Measurements from ENCODE around the gene RND3. TPM values are rescaled to one million over a fixed set of nuclear protein-coding genes. Genes with fewer than 3 reads are reported as not detected.
A peak's percentile ranks its signal among the peaks of the same experiment; 100 is the strongest.

The RND3 gene
- total RNA-seq, 2 experiments from 2014 or later, result not detected

- DNase-seq, result no peak
- Mint-ChIP-seq H3K4me1 (ENCODE audit: low read depth) (peaks cover 10% of the 10 kb centered on the region), H3K27me3 (peaks cover 55% of the 10 kb centered on the region), H3K4me3 (no peak overlapping the region), H3K9me3 (no peaks in the 10 kb centered on the region), H3K27ac (no peak overlapping the region), H3K36me3 (peaks cover 3% of the 10 kb centered on the region)
- CTCF ChIA-PET, result no interaction called here
- intact Hi-C loops (cut with micrococcal nuclease), result loop anchor here (5.0 kb wide), 1 partner anchor 751 kb away; no protein-coding TSS in a partner anchor
- POLR2A ChIA-PET, result no interaction called here
These were observed 1.5 kb downstream of the RND3 start for GRCh38 chr2:150485871-150486538.

- peak; percentile 11 for DNase-seq
These were observed 2.2 kb downstream of the RND3 start for GRCh38 chr2:150485114-150485870.

GRCh38 chr2:150484461-150485021 is 2.9 kb downstream of the RND3 start:
- H3K27me3 Mint-ChIP-seq, result peaks cover 50% of the 10 kb centered on the region
- H3K36me3 Mint-ChIP-seq, result peaks cover 3% of the 10 kb centered on the region
- intact Hi-C loops (cut with micrococcal nuclease), result loop anchor here (5.0 kb wide), 1 partner anchor 753 kb away; no protein-coding TSS in a partner anchor
- peaks cover 10% of the 10 kb centered on the region for H3K4me1 Mint-ChIP-seq (ENCODE audit: low read depth)
- CTCF ChIA-PET, result no interaction called here
- POLR2A ChIA-PET, result no interaction called here
- H3K9me3 Mint-ChIP-seq, result no peaks in the 10 kb centered on the region
- DNase-seq, result no peak
- H3K27ac Mint-ChIP-seq, result no peak overlapping the region
- H3K4me3 Mint-ChIP-seq, result no peak overlapping the region

More at GRCh38 chr2:150485114-150485870, 2.2 kb downstream of the RND3 start:
- Mint-ChIP-seq H3K9me3 (no peaks in the 10 kb centered on the region), H3K36me3 (peaks cover 3% of the 10 kb centered on the region), H3K27ac (no peak overlapping the region), H3K27me3 (peaks cover 53% of the 10 kb centered on the region), H3K4me1 (ENCODE audit: low read depth) (peaks cover 10% of the 10 kb centered on the region), H3K4me3 (no peak overlapping the region)
- POLR2A ChIA-PET, result no interaction called here
- intact Hi-C loops (cut with micrococcal nuclease), result loop anchor here (5.0 kb wide), 1 partner anchor 752 kb away; no protein-coding TSS in a partner anchor
- CTCF ChIA-PET, result no interaction called here

GRCh38 chr2:150484006-150484405 is 3.5 kb downstream of the RND3 start:
- H3K4me3 Mint-ChIP-seq, result no peak overlapping the region
- H3K27ac Mint-ChIP-seq, result no peak overlapping the region
- ChIA-PET POLR2A (no interaction called here), CTCF (no interaction called here)
- peaks cover 10% of the 10 kb centered on the region for H3K4me1 Mint-ChIP-seq (ENCODE audit: low read depth)
- intact Hi-C loops (cut with micrococcal nuclease), result no loop called here
- peaks cover 48% of the 10 kb centered on the region for H3K27me3 Mint-ChIP-seq
- H3K9me3 Mint-ChIP-seq, result no peaks in the 10 kb centered on the region
- peaks cover 3% of the 10 kb centered on the region for H3K36me3 Mint-ChIP-seq
- DNase-seq, result no peak

- Mint-ChIP-seq H3K36me3 (peaks cover 3% of the 10 kb centered on the region), H3K4me1 (ENCODE audit: low read depth) (peaks cover 10% of the 10 kb centered on the region), H3K27ac (no peak overlapping the region), H3K27me3 (peaks cover 46% of the 10 kb centered on the region), H3K9me3 (no peaks in the 10 kb centered on the region), H3K4me3 (no peak overlapping the region)
- intact Hi-C loops (cut with micrococcal nuclease), result no loop called here
- CTCF ChIA-PET, result no interaction called here
- DNase-seq, result no peak
- POLR2A ChIA-PET, result no interaction called here
These were observed 3.9 kb downstream of the RND3 start for GRCh38 chr2:150483532-150483931.

- intact Hi-C loops (cut with micrococcal nuclease), result no loop called here
- POLR2A ChIA-PET, result no interaction called here
These were observed 4.6 kb downstream of the RND3 start for GRCh38 chr2:150482667-150483400.

GRCh38 chr2:150482111-150482510 is 5.4 kb downstream of the RND3 start:
- Mint-ChIP-seq H3K9me3 (no peaks in the 10 kb centered on the region), H3K27ac (no peak overlapping the region), H3K4me1 (ENCODE audit: low read depth) (peaks cover 7% of the 10 kb centered on the region), H3K36me3 (peaks cover 3% of the 10 kb centered on the region), H3K4me3 (no peak overlapping the region), H3K27me3 (peaks cover 37% of the 10 kb centered on the region)
- no peak for DNase-seq
- intact Hi-C loops (cut with micrococcal nuclease), result no loop called here
- ChIA-PET CTCF (no interaction called here), POLR2A (no interaction called here)

More at GRCh38 chr2:150482667-150483400, 4.6 kb downstream of the RND3 start:
- no peak overlapping the region for H3K27ac Mint-ChIP-seq
- no peaks in the 10 kb centered on the region for H3K9me3 Mint-ChIP-seq
- H3K4me1 Mint-ChIP-seq (ENCODE audit: low read depth), result peaks cover 10% of the 10 kb centered on the region
- CTCF ChIA-PET, result no interaction called here
- H3K4me3 Mint-ChIP-seq, result no peak overlapping the region
- no peak for DNase-seq
- H3K36me3 Mint-ChIP-seq, result peaks cover 3% of the 10 kb centered on the region
- peaks cover 43% of the 10 kb centered on the region for H3K27me3 Mint-ChIP-seq

GRCh38 chr2:150480971-150481830 is 6.3 kb downstream of the RND3 start:
- no peaks in the 10 kb centered on the region for H3K36me3 Mint-ChIP-seq
- no peaks in the 10 kb centered on the region for H3K9me3 Mint-ChIP-seq
- no peak overlapping the region for H3K27ac Mint-ChIP-seq
- intact Hi-C loops (cut with micrococcal nuclease), result no loop called here
- peaks cover 29% of the 10 kb centered on the region for H3K27me3 Mint-ChIP-seq
- POLR2A ChIA-PET, result no interaction called here
- CTCF ChIA-PET, result no interaction called here
- DNase-seq, result no peak
- no peak overlapping the region for H3K4me3 Mint-ChIP-seq
- H3K4me1 Mint-ChIP-seq (ENCODE audit: low read depth), result no peaks in the 10 kb centered on the region

- no peaks in the 10 kb centered on the region for H3K36me3 Mint-ChIP-seq
- POLR2A ChIA-PET, result no interaction called here
- DNase-seq, result no peak
- intact Hi-C loops (cut with micrococcal nuclease), result no loop called here
- H3K27me3 Mint-ChIP-seq, result peaks cover 20% of the 10 kb centered on the region
- no peaks in the 10 kb centered on the region for H3K9me3 Mint-ChIP-seq
- H3K4me1 Mint-ChIP-seq (ENCODE audit: low read depth), result no peaks in the 10 kb centered on the region
- H3K27ac Mint-ChIP-seq, result no peak overlapping the region
- no peak overlapping the region for H3K4me3 Mint-ChIP-seq
- CTCF ChIA-PET, result no interaction called here
These were observed 7.2 kb downstream of the RND3 start for GRCh38 chr2:150480241-150480640.

GRCh38 chr2:150479075-150479915 is 8.2 kb downstream of the RND3 start:
- intact Hi-C loops (cut with micrococcal nuclease), result no loop called here

More at GRCh38 chr2:150479075-150479915, 8.2 kb downstream of the RND3 start:
- ChIA-PET CTCF (interaction anchor here (0.7 kb wide), 1 partner anchor 891 kb away, joined by 3 read pairs; no protein-coding TSS in a partner anchor), POLR2A (no interaction called here)
- H3K4me3 Mint-ChIP-seq, result no peak overlapping the region
- no peaks in the 10 kb centered on the region for H3K36me3 Mint-ChIP-seq
- no peaks in the 10 kb centered on the region for H3K4me1 Mint-ChIP-seq (ENCODE audit: low read depth)
- no peak for DNase-seq
- H3K9me3 Mint-ChIP-seq, result no peaks in the 10 kb centered on the region
- H3K27me3 Mint-ChIP-seq, result peaks cover 10% of the 10 kb centered on the region
- no peak overlapping the region for H3K27ac Mint-ChIP-seq
